GM19455 (cell line): ENCODE measurements around the gene MRTFA.
A peak's percentile ranks its signal among the peaks of the same experiment; 100 is the strongest.
"Not testable (repeated sequence)": the region's sequence is repeated elsewhere in the genome, so short reads cannot be mapped to it uniquely, and the experiment has no call there.

Experiments used
- ATAC-seq: cut with Tn5 transposase; IDR thresholded peaks from one replicate; pipeline ENCODE4 v1.9.1; 2021; ENCODE audit not compliant: unreplicated experiment

Gene MRTFA

DNA sequence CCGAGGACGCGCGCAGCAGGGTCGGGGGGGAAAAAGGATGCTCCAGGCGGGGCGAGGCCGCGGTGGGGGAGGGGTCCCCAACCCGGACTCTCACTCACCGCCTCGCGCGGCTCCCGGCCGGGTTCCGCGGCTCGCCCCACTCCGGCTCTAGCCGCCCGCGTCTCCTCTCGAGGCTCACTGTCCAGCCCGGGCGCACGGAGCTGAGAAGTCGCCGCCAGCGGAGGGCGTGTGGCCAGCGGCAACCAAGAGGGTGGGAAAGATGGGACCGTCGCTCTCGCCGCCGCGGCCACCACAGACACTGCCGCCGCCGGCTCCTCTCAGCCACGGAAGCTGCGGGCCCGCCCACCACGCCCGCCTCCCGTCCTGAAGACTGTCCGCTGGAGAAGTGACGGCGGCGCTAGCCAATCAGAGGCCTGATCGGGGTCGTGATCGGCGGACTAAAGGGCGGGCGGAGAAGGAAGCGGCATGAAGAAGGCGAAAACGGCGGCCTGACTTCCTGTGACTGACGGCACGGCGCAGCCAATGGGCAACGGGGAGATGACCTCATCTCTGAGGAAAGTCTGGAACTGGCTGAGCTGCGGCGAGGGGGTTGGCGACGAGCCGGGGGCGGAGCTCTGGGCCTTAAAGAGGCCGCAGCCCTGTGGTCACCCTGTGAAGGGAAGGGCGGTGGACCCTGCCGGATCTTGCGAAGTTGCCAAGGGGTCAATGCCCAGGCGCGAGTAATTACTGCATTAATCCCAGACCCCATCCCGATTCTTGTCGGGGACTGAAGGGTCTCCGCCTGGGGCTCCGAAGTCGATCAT lies at the start of gene MRTFA:
MRTFA (minus strand) TSS at position 340 of the 803 bp plus-strand sequence.
- ATAC-seq = peak; percentile 88

DNA sequence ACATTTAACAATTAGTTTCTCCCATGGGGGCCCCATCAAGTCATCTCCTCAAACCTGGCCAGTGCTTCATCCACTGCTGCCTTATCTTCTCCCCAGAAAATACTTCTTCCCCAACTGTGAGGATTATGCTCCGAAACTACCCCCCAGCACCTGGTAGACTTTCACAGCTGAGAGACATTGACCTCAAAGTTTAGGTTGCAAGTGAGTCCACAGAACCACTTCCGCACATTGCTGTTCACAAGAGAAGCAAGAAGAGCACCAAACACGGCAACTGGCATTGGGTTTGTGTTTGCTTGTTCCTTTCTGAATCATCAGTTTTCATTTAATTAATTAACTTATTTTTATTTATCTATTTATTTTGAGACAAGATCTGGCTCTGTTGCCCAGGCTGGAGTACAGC lies 48.9 kb upstream of the MRTFA start:
- no peak for ATAC-seq

DNA sequence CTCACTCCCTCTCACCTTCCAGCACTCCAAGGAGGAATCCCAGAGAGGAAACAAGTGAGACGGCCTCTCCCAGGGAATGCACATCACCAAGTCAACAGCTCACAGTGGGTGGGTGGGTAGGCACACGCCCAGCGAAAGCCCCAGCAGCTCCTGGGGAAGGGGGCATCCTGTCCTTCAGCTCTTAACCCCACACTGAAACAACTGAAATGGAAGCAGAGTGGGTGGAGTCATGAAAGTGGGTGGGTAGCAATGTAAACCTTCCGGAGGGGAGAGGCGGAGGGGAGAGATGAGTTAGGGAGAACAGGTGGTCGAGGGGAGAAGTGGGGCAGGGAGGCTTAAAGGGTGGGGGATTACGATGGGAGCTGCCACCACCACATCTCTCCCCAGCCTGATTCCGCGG lies 48.2 kb upstream of the MRTFA start:
- no peak for ATAC-seq

DNA sequence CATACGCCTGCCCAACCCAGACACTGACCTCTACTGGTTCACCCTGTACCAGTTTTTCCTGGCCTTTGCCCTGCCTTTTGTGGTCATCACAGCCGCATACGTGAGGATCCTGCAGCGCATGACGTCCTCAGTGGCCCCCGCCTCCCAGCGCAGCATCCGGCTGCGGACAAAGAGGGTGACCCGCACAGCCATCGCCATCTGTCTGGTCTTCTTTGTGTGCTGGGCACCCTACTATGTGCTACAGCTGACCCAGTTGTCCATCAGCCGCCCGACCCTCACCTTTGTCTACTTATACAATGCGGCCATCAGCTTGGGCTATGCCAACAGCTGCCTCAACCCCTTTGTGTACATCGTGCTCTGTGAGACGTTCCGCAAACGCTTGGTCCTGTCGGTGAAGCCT lies 44.9 kb upstream of the MRTFA start:
- ATAC-seq = no peak

DNA sequence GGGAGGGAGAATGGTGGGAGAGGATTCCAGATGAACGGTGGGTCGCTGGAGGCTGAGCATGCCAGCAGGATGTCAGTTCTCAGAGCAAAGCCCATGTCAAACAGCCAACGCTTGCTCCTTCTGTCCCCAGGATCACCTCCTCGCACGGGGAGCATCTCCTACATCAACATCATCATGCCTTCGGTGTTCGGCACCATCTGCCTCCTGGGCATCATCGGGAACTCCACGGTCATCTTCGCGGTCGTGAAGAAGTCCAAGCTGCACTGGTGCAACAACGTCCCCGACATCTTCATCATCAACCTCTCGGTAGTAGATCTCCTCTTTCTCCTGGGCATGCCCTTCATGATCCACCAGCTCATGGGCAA lies 44.3 kb upstream of the MRTFA start:
- ATAC-seq = no peak

DNA sequence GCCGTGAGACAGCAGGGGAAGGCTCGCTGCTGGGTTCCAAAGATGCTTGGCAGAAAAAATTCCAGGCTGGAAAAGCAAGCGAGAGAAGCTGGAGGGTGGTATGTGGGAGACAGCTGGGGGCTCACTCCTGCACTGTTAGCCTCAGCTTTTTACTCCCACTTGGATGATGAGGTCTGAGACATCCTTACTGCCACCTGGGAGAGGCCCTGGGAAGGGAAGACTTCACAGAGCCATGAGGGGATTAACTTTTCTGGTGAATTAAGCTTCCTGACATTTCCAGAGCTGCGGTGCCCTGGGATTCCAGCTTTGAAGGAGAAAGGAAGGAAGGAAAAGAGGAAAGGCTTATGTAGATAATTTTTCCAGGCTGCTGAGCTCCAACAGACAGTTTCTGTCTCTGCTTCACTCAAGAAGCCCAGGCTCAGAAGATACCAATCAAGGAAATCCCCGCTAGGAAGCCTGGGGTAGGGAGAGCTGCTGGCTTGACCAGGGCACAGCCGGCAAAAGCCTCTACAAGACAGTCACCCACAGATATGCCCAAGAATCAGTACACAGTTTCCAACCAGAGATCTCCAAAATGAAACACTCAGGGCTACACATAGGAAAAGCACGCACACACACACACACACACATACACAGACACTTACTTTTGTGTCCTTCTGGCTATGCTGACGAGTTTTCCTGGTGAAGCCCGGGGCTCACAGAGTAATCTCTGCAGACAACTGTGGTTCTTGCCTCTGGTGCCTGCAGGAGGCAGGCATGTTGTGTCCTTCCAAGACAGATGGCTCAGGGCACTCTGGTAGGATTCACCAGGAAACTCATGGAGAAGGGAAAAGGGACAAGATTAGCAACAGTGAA lies 43.7 kb upstream of the MRTFA start:
- no peak for ATAC-seq

DNA sequence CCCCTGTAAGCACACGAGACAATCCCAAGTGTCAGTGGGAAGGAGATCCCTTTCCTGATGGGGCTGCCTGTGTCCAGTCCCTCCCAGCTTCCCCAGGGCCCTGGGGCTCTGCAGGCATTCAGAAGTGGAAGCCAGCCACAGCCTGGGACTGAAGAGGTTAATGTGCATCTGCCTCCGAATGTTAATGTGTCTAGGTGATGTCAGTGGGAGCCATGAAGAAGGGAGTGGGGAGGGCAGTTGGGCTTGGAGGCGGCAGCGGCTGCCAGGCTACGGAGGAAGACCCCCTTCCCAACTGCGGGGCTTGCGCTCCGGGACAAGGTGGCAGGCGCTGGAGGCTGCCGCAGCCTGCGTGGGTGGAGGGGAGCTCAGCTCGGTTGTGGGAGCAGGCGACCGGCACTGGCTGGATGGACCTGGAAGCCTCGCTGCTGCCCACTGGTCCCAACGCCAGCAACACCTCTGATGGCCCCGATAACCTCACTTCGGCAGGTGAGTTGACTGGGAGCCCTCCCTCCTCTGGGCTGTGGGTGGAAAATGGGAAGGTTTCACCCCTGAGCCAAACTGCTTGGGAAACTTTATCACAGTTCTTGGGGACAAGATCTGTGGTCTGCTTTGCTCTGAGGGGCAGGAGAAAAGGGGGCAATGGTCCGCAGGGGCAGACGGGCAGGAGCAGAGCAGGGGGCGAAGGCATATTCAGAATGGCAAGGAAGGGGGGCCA lies 42.9 kb upstream of the MRTFA start, which contains the start of gene MCHR1:
MCHR1 (plus strand) TSS at position 236 of the 715 bp plus-strand sequence; CDS start at position 405, 169 bp downstream.
- ATAC-seq = no peak

DNA sequence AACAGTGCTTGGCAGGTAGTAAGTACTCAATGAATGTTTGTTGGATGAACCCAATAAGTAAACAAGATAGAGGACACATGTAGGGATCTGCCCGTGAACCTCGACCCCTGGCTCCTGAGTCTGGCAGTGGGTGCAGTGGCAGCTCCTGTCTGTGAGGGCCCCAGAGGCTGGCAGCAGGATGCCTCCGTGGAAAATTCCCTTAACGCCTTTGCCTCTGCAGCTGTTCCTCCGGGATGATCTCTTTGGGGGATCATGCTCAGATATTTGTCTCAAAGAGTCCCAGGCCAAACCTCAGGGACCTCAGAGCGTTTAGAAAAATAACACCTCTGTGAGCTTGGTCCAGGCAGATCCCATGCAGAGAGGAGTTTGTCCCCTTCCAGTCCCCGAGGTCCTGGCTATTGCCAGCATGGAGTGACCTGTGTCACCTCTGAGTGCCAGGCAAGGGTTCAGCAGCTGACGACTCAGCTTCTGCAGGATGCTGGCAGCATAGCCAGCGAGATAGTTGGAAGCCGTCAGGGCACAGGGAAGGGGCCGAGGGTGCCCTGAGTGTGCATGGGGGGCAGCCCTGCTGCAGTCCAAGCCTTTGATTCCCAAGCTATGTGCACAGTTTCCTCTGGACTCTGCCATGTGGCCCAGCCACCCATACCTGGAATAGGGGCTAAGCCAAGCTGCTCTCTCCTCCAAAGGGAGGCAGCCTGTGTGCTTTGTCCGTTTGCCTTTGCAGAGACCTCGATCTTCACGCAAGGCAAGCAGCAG lies 42.2 kb upstream of the MRTFA start:
- no peak for ATAC-seq

DNA sequence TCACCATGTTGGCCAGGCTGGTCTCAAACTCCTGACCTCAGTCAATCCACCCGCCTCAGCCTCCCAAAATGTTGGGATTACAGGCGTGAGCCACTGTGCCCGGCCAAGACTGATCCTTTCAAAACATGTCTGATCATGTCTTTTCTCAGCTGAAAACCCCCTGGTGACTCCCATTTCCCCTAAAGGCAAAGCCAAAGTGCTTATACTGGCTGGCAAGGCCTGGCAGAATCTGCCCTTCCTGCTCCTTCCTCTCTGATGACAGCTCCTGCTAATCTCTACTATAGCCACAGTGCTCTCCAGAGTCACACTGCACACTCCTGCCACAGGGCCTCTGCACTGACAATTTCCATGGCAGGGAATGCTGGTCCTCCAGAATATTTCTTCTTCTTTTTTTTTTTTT lies 40.1 kb upstream of the MRTFA start:
- no peak for ATAC-seq

DNA sequence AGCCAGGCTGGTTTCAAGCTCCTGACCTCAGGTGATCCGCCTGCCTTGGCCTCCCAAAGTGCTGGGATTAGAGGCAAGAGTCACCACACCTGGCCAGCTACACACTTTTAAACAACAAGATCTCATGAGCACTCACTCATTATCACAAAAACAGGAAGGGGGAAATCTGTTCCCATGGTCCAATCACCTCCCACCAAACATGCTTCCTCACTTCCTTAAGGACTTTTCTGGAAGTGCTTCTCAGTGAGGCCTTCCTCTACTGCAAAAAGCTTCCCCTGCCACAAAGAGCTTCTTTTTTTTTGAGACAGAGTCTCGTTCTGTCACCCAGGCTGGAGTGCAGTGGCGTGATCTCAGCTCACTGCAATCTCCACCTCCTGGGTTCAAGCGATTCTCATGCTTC lies 39.6 kb upstream of the MRTFA start:
- not testable (repeated sequence) for ATAC-seq

DNA sequence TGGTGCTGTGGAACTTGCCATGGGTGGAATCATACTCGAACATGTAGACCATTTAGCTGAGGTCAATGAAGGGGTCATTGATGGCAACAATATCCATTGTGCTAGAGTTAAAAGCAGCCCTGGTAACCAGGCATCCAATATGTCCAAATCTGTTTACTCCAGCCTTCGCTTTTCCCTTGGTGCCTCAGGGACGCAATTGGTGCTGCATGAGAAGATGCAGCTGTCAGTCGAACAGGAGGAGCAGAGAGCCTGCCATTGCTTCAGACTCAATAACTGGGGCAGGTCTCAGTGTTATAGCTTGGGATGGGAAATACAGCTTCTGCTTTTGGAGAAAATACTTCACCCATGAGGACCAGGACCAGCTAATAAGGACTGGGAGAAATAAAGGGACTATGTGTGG lies 37.8 kb upstream of the MRTFA start:
- no peak for ATAC-seq

DNA sequence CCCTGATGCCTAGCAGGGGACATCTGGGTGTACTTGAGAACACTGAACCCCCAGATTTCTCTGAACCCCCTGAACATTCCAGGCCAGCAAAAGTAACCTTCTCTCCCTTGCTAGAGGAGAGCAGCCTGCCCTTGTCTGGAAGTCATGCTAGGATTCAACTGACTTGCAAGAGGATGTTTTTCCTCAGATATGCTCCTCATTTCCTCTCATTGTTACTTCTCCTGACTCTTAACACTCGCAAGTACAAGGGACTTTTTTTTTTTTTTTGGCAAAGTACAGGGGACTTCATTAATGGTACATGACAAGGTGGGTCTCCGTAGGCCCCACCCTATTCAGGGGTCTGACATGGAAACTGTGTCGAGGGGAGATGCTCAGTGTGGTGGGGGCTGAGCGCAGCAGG lies 36.5 kb upstream of the MRTFA start:
- ATAC-seq = no peak

DNA sequence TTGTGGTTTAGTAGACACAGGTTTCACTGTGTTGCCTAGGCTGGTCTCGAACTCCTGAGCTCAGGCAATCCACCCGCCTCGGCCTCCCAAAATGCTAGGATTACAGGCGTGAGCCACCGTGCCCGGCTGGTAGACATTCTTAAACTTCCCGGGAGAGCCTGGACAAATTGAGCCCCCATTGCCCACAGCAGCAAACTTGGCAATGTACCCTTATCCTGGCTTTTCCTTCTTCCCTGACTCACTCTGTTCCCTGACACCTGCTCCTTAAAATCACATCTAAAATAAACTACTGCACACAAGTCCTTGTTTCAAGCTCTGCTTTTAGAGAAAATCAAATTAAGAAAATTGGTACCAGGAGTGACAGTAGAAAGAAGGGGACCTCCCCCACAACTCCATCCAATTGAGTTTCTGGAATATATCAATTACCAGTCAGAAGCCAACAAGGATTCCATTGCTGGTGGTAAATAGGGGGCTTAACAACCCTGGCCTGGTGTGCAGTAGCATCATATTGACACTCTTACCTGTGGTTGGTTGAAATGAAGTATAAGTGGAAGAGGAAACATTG lies 35.4 kb upstream of the MRTFA start:
- no peak for ATAC-seq

DNA sequence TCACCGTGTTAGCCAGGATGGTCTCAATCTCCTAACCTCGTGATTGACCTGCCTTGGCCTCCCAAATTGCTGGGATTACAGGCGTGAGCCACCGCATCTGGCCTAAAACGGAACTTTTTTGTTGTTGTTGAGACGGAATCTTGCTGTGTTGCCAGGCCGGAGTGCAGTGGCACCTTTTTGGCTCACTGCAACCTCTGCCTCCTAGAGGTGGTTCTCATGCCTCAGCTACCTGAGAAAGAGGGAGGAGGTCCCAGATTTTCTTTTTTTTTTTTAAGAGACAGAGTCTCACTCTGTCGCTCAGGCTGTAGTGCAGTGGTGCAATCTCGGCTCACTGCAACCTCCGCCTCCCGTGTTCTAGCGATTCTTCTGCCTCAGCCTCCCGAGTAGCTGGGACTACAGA lies 34.9 kb upstream of the MRTFA start:
- ATAC-seq = no peak

DNA sequence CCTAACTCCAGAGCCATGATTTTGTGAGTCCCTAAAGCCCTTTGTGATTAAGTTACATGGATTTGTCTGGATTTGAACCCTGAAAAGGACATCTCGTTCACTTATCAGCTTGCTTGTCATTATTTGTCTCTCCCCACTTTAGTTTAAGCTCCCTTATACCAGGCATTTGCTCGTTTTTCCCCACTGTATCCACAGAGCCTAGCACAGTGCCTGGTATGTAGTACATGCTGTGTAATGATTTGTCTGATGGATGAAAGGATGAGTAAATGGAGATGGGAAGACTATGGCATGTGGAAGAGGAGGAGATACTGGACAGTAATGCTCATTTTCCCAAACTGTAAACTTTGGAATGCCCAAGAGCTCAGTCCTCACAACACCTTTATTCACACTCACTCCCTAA lies 33.5 kb upstream of the MRTFA start:
- ATAC-seq = no peak

DNA sequence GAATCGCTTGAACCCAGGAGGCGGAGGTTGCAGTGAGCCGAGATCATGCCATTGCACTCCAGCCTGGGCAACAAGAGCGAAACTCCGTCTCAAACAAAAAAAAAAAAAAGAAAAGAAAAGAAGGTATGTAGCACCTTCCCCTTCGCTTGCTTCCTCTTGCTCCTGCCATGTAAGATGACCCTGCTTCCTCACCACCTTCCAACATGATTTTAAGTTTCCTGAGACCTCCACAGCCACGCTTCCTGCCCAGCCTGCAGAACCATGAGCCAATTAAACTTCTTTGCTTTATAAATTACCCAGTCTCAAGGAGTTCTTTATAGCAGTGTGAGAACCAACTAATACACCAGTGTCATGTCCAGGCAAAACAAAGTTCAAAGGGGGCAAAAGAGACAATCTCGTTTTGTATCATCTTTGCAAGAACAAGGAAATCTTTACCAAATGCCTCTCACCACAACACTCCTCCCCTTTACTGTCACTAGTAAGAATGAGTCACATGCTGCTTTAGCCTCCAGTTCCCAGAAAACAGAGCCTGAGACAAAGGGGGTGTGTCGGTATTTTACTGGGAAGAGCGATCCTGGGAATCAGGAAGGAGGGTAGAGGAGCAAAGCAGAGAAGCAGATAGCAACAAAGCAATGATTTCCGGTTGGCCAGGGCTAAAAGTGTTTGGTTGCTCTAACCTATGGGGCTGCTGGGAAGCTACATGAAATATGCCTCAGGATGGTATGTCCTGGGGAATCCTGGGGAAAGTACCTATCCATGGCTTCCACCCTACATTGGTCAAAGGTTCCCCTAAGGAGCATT lies 32.3 kb upstream of the MRTFA start:
- ATAC-seq = no peak

DNA sequence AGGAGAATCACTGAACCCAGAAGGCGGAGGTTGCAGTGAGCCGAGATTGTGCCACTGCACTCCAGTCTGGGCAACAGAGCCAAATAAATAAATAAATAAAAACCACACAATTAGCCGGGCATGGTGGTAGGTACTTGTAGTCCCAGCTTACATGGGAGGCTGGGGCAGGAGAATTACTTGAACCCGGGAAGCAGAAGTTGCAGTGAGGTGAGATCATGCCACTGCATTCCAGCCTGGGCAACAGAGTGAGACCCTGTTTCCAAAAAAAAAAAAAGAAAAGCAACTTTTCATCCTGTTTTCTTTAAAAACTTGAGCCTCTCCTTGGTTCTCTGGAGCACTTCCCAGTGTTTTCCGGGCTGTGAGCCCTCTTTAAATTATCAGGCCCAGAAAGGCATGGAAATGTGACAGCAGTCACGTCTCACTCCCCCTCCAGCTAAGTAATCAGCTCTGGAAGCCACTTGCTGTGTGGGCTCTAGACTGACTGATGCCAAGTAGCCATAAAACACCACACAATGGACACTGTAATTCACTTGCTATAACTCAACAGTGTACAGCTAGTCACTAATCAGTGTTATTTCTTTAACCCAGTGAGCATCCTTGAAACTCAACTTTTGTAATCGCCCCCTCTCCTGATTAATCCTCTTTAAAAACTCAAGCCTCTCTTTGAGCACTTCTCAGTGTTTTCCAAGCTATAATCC lies 29.8 kb upstream of the MRTFA start:
- ATAC-seq = no peak

DNA sequence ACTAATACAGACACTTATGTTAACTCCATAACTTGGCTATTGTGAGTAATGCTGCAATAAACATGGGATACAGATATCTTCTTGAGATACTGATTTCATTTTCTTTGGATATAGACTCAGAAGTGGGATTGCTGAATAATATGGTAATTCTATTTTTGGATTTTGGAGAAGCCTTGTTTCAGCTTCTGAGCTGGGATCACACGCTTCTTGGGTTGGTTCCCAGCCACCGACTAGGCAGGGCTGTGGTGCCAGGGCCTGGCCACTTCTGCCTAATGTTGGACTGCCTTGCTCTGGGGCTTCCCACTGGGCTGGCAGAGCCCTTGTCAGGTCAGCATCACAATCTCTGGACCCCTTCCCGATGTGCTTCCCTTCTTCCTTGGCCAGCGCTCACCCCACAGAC lies 28.8 kb upstream of the MRTFA start:
- ATAC-seq = no peak

DNA sequence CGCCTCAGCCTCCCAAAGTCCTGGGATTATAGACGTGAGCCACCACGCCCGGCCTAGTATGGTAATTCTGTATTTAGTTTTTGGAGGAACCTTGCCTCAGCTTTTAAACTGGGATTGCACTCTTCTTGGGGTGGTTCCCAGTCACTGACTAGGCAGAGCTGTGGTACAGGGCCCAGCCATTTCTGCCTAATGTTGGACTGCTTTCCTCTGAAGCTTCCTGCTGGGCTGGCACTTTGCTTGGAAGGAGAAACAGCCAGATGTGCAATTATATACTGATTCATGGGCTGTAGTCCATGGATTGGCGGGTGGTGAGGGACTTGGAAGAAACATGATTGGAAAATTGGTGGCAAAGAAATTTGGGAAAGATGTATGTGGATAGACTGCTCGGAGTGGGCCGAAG lies 25.2 kb upstream of the MRTFA start:
- no peak for ATAC-seq
